CD4-positive, alpha-beta T cell treated with Interleukin-10 for 1 hour (primary cell): ENCODE measurements around the gene SH2D4B.
A peak's percentile ranks its signal among the peaks of the same experiment; 100 is the strongest.

Experiments used
- DNase-seq: peaks from one replicate; pipeline ENCODE4 v3.0.0-alpha.2; 2020

Gene SH2D4B

DNA sequence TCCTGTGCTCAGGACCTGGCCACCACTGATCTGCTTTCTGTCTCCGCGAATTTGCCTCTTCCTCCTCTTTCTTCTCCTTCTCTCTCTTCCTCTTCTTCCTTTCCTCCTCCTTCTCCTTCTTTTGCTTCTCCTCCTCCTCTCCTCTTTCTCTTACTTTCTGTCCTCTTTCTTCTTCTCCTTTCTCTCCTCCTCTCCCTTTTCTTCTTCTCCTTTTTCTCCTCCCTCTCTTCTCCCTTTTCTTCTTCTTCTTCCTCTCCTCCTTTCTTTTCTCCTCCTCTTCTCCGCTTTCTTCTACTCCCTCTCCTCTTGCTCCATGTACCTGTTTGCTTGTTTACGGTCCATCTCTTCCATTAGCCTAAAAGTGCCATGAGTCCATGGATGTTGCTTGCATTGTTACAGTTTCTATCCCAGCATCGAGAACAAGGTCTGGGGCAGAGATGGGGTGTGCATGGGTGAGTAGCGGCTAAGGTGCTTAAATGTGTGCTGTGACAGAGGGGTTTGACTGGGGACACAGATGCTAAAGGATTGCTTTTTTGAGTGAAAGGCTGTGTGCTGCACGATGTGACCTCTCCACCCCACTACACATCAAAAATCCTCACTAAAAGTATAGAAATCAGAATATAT, 7.7 kb downstream of the SH2D4B start:
- no peak for DNase-seq

GRCh38 chr10:80552151-80552646, 14.5 kb downstream of the SH2D4B start:
- no peak for DNase-seq

DNA sequence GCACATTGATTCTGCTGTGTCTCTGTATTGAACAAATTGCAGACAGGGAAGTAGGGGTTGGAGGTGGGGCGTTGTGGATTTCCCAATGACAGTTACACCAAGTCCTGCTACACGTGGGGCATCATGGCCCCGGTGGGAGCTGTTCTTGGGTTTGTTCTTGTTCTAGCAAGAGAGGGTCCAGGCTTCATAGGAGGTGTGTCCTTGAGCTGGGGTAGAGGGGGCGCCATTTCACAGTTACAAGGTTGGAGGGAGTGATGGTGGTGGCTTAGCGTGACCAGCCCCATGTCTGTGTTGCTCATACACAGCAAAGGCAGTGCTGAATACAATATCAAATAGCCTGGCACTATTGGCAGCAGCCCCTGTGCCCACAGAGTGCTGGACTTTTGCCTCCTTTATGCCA, 15.7 kb downstream of the SH2D4B start:
- DNase-seq: no peak

- no peak for DNase-seq
Measured at GRCh38 chr10:80554050-80554449, 16.3 kb downstream of the SH2D4B start.

- DNase-seq: no peak
Measured at GRCh38 chr10:80555415-80555814, 17.7 kb downstream of the SH2D4B start.

DNA sequence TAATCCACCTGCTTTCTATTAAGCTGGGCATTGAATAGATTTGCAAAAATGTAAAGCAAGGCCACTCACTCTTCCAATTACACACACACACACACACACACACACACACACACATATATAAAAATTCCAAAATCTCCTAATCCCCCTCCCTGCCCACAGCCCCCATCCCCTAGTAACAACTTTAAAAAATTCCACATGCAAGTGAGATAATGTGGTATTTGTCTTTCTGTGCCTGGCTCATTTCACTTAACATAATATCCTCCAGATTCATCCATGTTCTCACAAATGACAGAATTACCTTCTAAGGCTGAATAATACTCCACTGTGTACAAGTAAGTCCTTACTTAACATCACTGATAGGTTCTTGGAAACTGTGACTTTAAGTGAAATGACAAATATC, 24.2 kb downstream of the SH2D4B start:
- DNase-seq: no peak

GRCh38 chr10:80567292-80567691, 29.6 kb downstream of the SH2D4B start:
- DNase-seq: no peak

- DNase-seq: no peak
Measured at GRCh38 chr10:80569131-80569895, 31.6 kb downstream of the SH2D4B start.

- DNase-seq: no peak
Measured at GRCh38 chr10:80571352-80571751, 33.6 kb downstream of the SH2D4B start.

DNA sequence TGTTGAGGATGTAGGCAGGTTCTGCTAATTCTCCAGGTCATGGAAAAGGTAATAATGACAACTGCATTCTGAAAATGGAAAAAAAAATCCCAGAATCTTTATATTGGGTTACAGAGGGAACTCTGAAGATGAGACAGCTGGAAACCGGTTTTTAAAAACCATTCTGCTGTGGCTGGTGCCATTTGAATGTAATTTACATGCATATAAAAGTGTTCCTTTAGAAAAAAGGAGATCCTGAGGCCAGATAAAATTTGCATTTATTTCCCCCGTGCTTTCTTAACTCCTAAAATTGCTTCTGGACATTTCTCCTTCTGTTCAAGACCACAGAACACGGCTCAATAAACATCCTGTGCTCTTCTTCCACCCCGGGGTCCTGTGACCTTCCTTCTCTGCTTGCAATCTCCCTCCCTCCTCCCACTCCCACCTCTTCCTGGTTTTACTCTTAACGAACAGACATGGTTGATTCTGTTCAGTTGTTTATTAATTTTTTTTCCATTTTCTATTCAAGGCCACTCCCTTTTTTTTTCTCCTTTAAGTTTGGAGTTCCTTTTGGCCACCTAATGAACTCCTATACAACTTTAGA, 41.6 kb downstream of the SH2D4B start:
- no peak for DNase-seq

DNA sequence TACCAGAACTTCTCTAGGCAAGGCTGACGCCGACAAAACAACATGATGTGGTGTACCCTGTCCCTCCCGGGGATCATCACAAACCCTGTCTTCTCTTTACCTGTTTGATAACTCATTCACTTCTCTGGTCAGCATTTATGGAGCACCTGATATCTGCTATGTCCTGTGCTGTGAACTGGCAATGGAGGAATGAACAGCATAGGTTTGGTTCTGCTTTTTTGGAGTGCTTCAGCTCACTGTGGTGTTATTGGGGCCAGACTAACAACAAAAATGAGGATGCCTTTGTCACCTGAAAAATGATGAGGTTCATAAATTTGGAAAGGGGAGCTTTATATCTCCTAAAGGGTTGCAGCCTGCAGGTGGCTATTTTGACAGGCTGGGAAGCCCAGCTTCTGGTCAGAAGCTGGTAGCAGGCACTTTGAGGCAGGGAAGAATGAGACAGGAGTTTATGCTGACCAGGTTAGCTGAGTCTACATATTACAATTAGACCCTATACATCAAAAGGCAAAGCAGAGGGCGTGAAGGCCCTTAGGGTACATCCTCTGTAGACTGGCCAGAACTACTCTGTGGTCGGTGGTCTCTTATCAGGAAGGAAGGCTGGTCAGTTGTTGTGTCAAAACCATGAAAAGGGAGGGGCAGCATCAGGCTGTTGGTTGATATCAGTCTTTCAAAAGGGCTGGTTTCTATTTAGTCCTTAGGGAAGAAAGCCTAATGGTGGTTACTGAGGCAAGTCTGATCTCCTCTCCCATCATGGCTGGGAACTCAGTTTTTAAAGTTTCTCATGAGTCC, 42.3 kb downstream of the SH2D4B start:
- no peak for DNase-seq

DNA sequence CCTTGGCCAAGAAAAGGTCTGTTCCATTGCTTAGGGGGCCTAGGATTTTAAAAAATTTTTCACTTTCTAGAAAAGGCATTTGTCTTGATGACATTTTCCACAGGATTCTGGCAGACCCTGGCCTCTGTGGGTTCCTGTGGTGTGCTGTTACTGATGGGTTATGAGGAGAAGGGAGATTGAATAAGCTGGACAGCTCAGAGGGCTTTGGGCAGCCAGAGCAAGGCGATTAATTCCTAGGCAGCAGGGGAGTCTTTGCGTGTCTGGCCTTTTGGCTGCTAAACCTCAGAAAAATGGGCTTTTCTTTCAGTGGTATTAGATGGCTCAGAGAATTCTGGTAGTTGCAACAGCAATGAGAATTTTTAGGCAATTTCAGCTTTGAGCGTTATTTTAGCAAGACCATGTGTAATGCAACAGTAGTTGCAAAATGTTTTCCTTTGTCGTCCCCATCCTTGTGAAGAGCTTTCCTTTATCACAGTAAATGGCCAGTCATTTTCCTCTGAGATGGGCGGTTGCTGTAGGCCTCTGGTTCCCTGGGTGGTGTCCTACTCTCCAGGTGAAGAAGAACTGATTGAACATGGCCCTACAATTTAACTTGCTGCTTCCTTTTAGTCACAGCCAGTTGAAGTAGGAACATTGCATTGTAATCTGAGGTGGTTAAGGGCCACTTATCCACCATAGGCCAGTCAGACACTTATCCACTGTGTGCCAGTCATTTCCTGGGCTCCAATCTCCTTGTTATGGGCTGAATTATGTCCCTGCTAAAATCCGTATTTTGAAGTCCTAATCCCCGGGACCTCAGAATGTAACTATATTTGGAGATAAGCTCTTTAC, 43.2 kb downstream of the SH2D4B start:
- no peak for DNase-seq

DNA sequence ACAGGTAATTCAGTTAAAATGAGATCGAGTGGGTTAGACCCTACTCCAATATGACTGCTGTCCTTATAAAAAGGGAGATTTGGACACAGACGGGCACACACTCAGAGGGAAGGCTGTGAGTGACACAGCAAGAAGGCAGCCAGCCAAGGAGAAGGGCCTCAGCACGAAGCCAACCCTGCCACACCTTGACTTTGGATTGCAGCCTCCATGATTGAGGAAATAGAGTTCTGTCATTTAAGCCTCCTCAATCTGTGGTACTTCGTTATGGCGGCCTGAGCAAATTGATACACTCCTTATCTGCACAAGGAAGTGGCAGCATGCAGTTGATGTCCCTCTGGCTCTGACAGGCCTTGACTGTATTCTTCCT, 43.8 kb downstream of the SH2D4B start:
- no peak for DNase-seq

DNA sequence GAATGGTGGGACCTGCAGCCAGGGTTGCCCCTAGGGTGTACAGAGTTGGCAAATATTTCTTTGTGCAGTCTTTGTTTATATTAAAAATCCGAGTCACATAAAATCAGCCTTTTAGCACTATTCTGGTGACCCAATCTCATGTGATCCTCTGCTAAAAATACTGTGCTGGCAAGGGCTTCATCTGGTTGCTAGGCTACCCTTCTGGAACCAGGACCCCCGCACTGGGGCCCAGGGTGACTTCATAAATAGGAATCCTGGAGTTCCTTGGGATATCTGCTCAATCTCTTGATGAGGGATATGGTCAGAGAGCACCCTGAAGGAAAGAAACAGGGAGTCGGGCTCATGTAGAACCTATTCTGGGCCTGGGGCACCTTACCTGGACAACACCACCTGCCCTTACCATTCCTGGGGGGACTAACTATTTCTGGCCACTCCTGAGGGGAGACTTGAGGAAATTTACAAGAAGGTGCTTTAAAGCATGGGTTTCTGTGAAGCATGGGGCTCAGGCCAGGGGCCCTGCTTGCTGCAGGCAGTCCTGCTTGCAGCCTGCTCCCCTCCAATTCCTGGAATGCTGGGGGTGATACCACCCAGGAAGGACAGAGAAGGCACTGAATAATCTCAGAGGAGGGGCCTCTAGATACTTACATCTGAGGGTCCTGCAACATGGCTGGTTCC, 44.7 kb downstream of the SH2D4B start:
- no peak for DNase-seq

DNA sequence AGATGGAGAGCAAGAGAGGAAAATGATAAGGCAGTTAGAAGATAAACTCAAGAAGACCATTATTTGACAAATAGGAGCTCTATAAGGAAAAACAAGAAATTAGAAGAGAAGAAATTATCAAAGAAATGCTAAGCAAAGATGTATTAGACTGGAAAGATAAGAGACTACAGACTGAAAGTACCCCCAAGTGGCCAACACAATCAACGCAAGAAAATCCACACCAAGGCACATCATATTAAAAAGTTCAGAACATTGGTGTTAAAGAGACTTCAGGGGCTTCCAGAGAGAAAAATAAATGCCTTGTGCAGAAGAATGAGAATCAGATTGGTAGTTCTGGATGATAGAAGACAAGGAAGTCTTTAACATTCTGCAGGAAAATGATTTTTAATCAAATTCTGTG, 46.0 kb downstream of the SH2D4B start:
- DNase-seq: no peak

GRCh38 chr10:80585812-80586211, 48.1 kb downstream of the SH2D4B start:
- DNase-seq: no peak

DNA sequence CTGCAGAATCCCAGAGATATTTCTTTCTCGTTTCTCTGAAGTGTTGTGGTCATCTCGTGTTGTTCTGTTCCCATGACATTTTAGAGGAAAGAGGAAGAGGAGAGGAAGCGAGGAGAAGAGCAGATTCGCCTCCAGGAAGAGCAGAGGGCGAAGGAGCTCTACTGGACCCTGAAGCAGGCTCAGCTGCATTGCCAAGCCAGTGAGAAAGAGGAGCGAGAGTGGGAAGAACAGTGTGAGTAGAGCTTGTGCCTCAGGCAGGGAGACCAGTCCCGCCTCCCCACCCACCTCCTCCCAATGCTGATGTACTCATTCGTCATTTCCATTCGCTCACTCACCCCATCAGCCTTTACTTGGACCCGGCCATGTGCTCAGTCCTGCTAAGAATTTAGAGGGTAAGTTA, 50.8 kb downstream of the SH2D4B start:
- DNase-seq: no peak

DNA sequence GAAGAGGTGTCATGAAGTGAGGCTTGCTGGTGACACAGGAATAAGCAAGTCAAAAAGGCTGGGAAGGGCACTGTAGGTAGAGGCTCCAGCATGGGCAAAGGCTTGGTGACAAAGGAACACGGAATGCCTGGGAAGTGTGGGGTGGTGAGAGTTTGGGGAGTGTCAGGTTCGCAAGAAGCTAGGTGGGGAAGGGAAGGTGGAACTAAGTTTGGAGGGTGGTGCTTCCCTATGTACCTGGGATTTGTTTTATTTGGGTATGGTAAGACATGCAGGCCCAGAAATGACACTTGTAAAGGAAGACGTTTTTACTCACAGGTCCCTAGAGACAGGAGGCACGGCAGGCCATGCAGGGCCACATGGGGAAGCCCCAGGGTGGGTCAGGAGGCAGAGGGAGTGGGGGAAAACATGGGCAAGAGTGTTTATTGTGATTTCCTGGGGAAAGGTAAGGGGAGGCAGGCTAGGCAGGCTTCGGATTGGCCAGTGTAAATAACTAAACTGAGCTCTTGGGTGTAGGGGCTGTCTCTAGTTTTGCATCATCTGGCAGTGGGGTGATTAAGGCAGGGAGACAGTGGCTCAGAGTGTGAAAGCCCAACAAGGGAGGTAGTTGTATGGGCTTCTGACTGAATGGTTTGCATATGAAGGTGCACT, 52.1 kb downstream of the SH2D4B start:
- DNase-seq: no peak

- DNase-seq: no peak
Measured at GRCh38 chr10:80590585-80591125, 53.0 kb downstream of the SH2D4B start.

GRCh38 chr10:80596391-80597257, 58.9 kb downstream of the SH2D4B start:
- DNase-seq: peak; percentile 55
